Endothelial cell of umbilical vein (primary cell): ENCODE results near the gene MYL3. TPM values are rescaled to one million over a fixed set of nuclear protein-coding genes. Genes with fewer than 3 reads are reported as not detected.

ENCODE experiments used
- BruUV-seq: library from RNA; stranded (reverse); fragments of 400-500 nt; replicated peaks from 2 replicates; lab custom pipeline; 2021; lab: Mats Ljungman, UMichigan
- CTCF ChIA-PET: fragments of 300-600, 350-600 bp; sonication (Branson Sonifier 250); formaldehyde crosslinking; loops from one replicate; lab custom pipeline; 2021; ENCODE audit warnings: antibody characterized with exemption, inconsistent platforms; lab: Charles Lee
- POLR2A ChIA-PET: fragments of 300-600, 350-600 bp; sonication (Branson Sonifier 250); formaldehyde crosslinking; loops from one replicate; lab custom pipeline; 2021; ENCODE audit warnings: antibody characterized with exemption, inconsistent platforms; lab: Charles Lee
- DNase-seq: peaks from one replicate; pipeline ENCODE4 v3.0.0-alpha.2; 2011; ENCODE audit warnings: low read depth, low spot score
- FAIRE-seq: peaks from 2 replicates; lab custom pipeline; 2011; peaks lifted over from hg19 to GRCh38; lab: Jason Lieb, UNC
- H2AFZ ChIP-seq: 2 replicates; pipeline ENCODE4 v1.6.0; 2012; ENCODE audit warnings: low read depth, low read length, control low read depth, inconsistent platforms
- H3K27ac ChIP-seq: 2 replicates; pipeline ENCODE4 v1.5.1; 2011; ENCODE audit warnings: low read depth, mild to moderate bottlenecking, control low read depth, low read length, moderate library complexity; ENCODE audit not compliant: insufficient read depth
- H3K27me3 ChIP-seq, 2 experiments: 2 replicates each; pipeline versions ENCODE4 v1.6.0 to v1.6.1; 2011; ENCODE audit warnings: low read length in 2 of 2, mixed read lengths in 1 of 2; ENCODE audit not compliant: control insufficient read depth in 2 of 2, insufficient read depth in 2 of 2
- H3K36me3 ChIP-seq, 2 experiments: 2 replicates in 1 of 2; 3 replicates in 1 of 2; pipeline ENCODE4 v1.5.1; 2011; ENCODE audit warnings: low read length in 2 of 2, mild to moderate bottlenecking in 1 of 2, moderate library complexity in 1 of 2; ENCODE audit not compliant: control insufficient read depth in 2 of 2, insufficient read depth in 2 of 2; ENCODE audit errors: extremely low read depth in 1 of 2
- H3K4me1 ChIP-seq: 3 replicates; pipeline ENCODE4 v1.5.1; 2011; ENCODE audit warnings: mild to moderate bottlenecking, low read length; ENCODE audit not compliant: control insufficient read depth, insufficient read depth; ENCODE audit errors: extremely low read depth
- H3K4me2 ChIP-seq: 2 replicates; pipeline ENCODE4 v1.6.1; 2011; ENCODE audit warnings: low read length, control low read depth, mixed read lengths; ENCODE audit not compliant: insufficient read depth
- H3K4me3 ChIP-seq, 3 experiments: fragments of 200-600 bp in 1 of 3; sonication (generic), shearing (Covaris generic) in 1 of 3; replicated peaks in 1 of 3; 2 replicates each; pipeline ENCODE4 v1.5.1; 2011 to 2016; ENCODE audit warnings: control low read depth in 3 of 3, low read length in 3 of 3, mild to moderate bottlenecking in 2 of 3, inconsistent platforms in 1 of 3, low read depth in 1 of 3, moderate library complexity in 1 of 3; ENCODE audit not compliant: insufficient read depth in 1 of 3
- H3K79me2 ChIP-seq: 2 replicates; pipeline ENCODE4 v1.6.0; 2012; ENCODE audit warnings: low read length, inconsistent platforms; ENCODE audit not compliant: control insufficient read depth, insufficient read depth
- H3K9ac ChIP-seq: replicated peaks from 2 replicates; pipeline ENCODE3; 2011; ENCODE audit warnings: low read length, control low read depth; ENCODE audit not compliant: insufficient read depth; ENCODE audit errors: extremely low read depth
- H3K9me1 ChIP-seq: replicated peaks from 3 replicates; pipeline ENCODE4 v1.6.0; 2011; ENCODE audit warnings: mild to moderate bottlenecking, low read length; ENCODE audit not compliant: control insufficient read depth, insufficient read depth; ENCODE audit errors: extremely low read depth
- H3K9me3 ChIP-seq: replicated peaks from 2 replicates; pipeline ENCODE4 v1.5.1; 2012; ENCODE audit warnings: low read length, inconsistent platforms; ENCODE audit not compliant: control insufficient read depth, insufficient read depth
- H4K20me1 ChIP-seq: replicated peaks from 2 replicates; pipeline ENCODE3; 2011; ENCODE audit warnings: mild to moderate bottlenecking, low read length; ENCODE audit not compliant: control insufficient read depth, insufficient read depth; ENCODE audit errors: extremely low read depth
- EZH2 ChIP-seq: IDR thresholded peaks from 2 replicates; pipeline ENCODE4 v1.6.1; 2012; ENCODE audit warnings: borderline replicate concordance, low read depth, mild to moderate bottlenecking, moderate library complexity, low read length, inconsistent platforms; ENCODE audit not compliant: severe bottlenecking
- FOS ChIP-seq: IDR thresholded peaks from 2 replicates; pipeline ENCODE4 v1.6.1; 2011; ENCODE audit warnings: mild to moderate bottlenecking, low read length, moderate library complexity, borderline replicate concordance; ENCODE audit not compliant: insufficient read depth
- GATA2 ChIP-seq: IDR thresholded peaks from 2 replicates; pipeline ENCODE4 v1.7.0; 2011; ENCODE audit warnings: low read depth, mild to moderate bottlenecking, moderate library complexity, mixed read lengths, low read length; ENCODE audit not compliant: insufficient read length, insufficient read depth
- JUN ChIP-seq: IDR thresholded peaks from 2 replicates; pipeline ENCODE4 v1.6.1; 2011; ENCODE audit warnings: borderline replicate concordance, low read depth; ENCODE audit not compliant: insufficient read length, insufficient read depth
- POLR2A ChIP-seq: IDR thresholded peaks from 2 replicates; pipeline ENCODE4 v1.6.1; 2012; ENCODE audit warnings: low read depth, mild to moderate bottlenecking, control low read depth, low read length
- POLR2AphosphoS5 ChIP-seq: IDR thresholded peaks from 2 replicates; pipeline ENCODE4 v1.6.1; 2012; ENCODE audit warnings: low read depth, mild to moderate bottlenecking, control low read depth, low read length, moderate library complexity; ENCODE audit not compliant: insufficient read depth
- dilution Hi-C: fragments of 300-500 bp; cut with MboI; formaldehyde crosslinking; loops from one replicate; pipeline ENCODE4 v1.15.0; 2019; ENCODE audit warnings: low sequenced_read_pairs; ENCODE audit not compliant: extremely low pct_ligation_motif_present
- intact Hi-C: fragments of 100-400 bp; cut with micrococcal nuclease; formaldehyde crosslinking; loops from one replicate; pipeline ENCODE4 v1.10.0; 2022
- polyA plus RNA-seq, 4 experiments: library from polyadenylated mRNA; depleted of rRNA in 3 of 4; stranded (reverse) in 3 of 4; unstranded in 1 of 4; fragments of >200 nt; gene quantifications; 2 replicates each; pipeline versions ENCODE4 v1.2.1 to v1.2.3, GENCODE V29; 2011 to 2012; ENCODE audit warnings: missing spikeins in 1 of 4
- total RNA-seq: library from RNA; stranded (reverse); gene quantifications from 2 replicates; pipeline ENCODE4 v1.2.3, GENCODE V29; 2021
- TF ChIP-seq, protein P1 (sequence below), 2 donors: IDR thresholded peaks; 1 replicate in 1 of 2; 2 replicates in 1 of 2; pipeline ENCODE4 v1.5.1; 2011; ENCODE audit warnings: low read length in 2 of 2, mild to moderate bottlenecking in 2 of 2, moderate library complexity in 2 of 2, control low read depth in 1 of 2, inconsistent platforms in 1 of 2, low read depth in 1 of 2; ENCODE audit not compliant: insufficient read depth in 1 of 2; ENCODE audit errors: extremely low read depth in 1 of 2

MYL3 gene
- total and polyA plus RNA-seq, 2 donors (not counting 3 experiments of a cell fraction or from before 2014, with no cell fraction given) = not detected

DNA sequence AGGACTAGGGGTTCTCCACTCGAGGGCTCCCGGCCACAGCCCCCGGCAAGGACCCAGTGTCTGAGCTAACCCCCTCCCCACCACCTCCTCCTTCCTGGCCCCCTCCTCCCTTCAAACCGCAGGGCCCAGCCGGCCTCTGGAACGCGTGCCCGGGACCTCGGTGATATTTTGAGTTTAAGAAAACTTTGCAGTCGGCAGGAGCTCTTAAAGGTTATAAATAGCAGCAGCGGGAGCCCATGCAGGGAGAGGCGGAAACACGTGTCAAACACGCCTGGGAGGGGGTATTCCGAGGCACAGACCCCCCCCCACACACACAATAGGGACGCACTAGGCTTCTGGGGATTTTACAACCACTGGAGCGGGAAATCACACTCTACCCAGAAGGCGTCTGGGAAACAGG lies 11.2 kb upstream of the MYL3 start:
- BruUV-seq = no TSS peak
- Histone ChIP-seq H3K4me1 (no peaks in the 10 kb centered on the region), H3K27ac (no peak overlapping the region), H3K9ac (no peak overlapping the region), H3K9me1 (no peaks in the 10 kb centered on the region), H4K20me1 (no peaks in the 10 kb centered on the region), H3K9me3 (no peaks in the 10 kb centered on the region), H3K36me3 (no peaks in the 10 kb centered on the region), H2AFZ (no peak overlapping the region), H3K4me2 (no peak overlapping the region), H3K4me3 (no peak overlapping the region), H3K27me3 (peaks cover 0 to 4% of the 10 kb centered on the region in 2 experiments), H3K79me2 (no peaks in the 10 kb centered on the region)
- CTCF ChIA-PET = interaction anchor here (1.3 to 1.7 kb wide), 2 partner anchors 15 to 24 kb away, joined by 3 to 5 read pairs; no protein-coding TSS in a partner anchor
- DNase-seq (no peak), FAIRE-seq (no peak)
- intact Hi-C loops (no loop called here), dilution Hi-C loops (no loop called here)
- TF ChIP-seq POLR2A (no peak), JUN (no peak), EZH2 (no peak), GATA2 (no peak), FOS (no peak), POLR2AphosphoS5 (no peak)
- TF ChIP-seq, protein P1, sequence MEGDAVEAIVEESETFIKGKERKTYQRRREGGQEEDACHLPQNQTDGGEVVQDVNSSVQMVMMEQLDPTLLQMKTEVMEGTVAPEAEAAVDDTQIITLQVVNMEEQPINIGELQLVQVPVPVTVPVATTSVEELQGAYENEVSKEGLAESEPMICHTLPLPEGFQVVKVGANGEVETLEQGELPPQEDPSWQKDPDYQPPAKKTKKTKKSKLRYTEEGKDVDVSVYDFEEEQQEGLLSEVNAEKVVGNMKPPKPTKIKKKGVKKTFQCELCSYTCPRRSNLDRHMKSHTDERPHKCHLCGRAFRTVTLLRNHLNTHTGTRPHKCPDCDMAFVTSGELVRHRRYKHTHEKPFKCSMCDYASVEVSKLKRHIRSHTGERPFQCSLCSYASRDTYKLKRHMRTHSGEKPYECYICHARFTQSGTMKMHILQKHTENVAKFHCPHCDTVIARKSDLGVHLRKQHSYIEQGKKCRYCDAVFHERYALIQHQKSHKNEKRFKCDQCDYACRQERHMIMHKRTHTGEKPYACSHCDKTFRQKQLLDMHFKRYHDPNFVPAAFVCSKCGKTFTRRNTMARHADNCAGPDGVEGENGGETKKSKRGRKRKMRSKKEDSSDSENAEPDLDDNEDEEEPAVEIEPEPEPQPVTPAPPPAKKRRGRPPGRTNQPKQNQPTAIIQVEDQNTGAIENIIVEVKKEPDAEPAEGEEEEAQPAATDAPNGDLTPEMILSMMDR (IDR thresholded peaks at IDR 0.05; ENCODE audit: extremely low read depth in 1 of 2, insufficient read depth in 1 of 2, low read depth in 1 of 2, low read length in 2 of 2) = no peak
- POLR2A ChIA-PET = no interaction called here
